Uterine smooth muscle cell (primary cell): ENCODE measurements around the gene AVPR1A. TPM values are rescaled to one million over a fixed set of nuclear protein-coding genes. Genes with fewer than 3 reads are reported as not detected.

Experiments
- total RNA-seq: library from RNA; depleted of rRNA; stranded (reverse); fragments of >200 nt; gene quantifications from 2 replicates; pipeline ENCODE4 v1.2.3, GENCODE V29; 2014

AVPR1A gene
- 0.37 and 0.89 TPM in 2 replicates for total RNA-seq

GRCh38 chr12:63150713-63151622 is at the start of gene AVPR1A:
Gene AVPR1A (minus strand): TSS chr12:63151201. CDS start chr12:63150836, 365 bp downstream.

Other genes starting within 250 kb of the AVPR1A start
- 0.22 and 1.00 TPM in 2 replicates for gene PPM1H, start 216.1 kb downstream of the AVPR1A start, total RNA-seq